ENCODE data around the gene LARGE1.

LARGE1 gene

GRCh38 chr22:33296941-33297340, 623.3 kb downstream of the LARGE1 start:
- TF ChIP-seq, protein P1, sequence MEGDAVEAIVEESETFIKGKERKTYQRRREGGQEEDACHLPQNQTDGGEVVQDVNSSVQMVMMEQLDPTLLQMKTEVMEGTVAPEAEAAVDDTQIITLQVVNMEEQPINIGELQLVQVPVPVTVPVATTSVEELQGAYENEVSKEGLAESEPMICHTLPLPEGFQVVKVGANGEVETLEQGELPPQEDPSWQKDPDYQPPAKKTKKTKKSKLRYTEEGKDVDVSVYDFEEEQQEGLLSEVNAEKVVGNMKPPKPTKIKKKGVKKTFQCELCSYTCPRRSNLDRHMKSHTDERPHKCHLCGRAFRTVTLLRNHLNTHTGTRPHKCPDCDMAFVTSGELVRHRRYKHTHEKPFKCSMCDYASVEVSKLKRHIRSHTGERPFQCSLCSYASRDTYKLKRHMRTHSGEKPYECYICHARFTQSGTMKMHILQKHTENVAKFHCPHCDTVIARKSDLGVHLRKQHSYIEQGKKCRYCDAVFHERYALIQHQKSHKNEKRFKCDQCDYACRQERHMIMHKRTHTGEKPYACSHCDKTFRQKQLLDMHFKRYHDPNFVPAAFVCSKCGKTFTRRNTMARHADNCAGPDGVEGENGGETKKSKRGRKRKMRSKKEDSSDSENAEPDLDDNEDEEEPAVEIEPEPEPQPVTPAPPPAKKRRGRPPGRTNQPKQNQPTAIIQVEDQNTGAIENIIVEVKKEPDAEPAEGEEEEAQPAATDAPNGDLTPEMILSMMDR (conservative IDR thresholded peaks at IDR 0.05; ENCODE audit: low read length), result no peak
- Histone ChIP-seq H4K20me1 (ENCODE audit: insufficient read depth, low read length, poor library complexity, severe bottlenecking) (no peaks in the 10 kb centered on the region), H3K4me3 (ENCODE audit: low read length, poor library complexity, severe bottlenecking) (no peak overlapping the region), H3K79me2 (ENCODE audit: insufficient read depth, low read length) (no peaks in the 10 kb centered on the region), H3K9me2 (replicated peaks; ENCODE audit: low read depth, low read length) (no peaks in the 10 kb centered on the region), H3K36me3 (ENCODE audit: insufficient read depth, low read length) (no peaks in the 10 kb centered on the region), H3F3A (ENCODE audit: low read depth) (no peaks in the 10 kb centered on the region), H3K27me3 (ENCODE audit: insufficient read depth, low read length, poor library complexity, severe bottlenecking) (no peaks in the 10 kb centered on the region), H2AFZ (ENCODE audit: low read length) (no peak overlapping the region), H3K4me2 (ENCODE audit: low read depth, low read length, poor library complexity, severe bottlenecking) (no peak overlapping the region), H3K9me3 (ENCODE audit: insufficient read depth, low read depth, low read length) (no peaks in the 10 kb centered on the region; the same call in 1 of the 2 replicates), H3K4me1 (ENCODE audit: insufficient read depth, low read length, poor library complexity, severe bottlenecking) (no peaks in the 10 kb centered on the region), H3K9ac (ENCODE audit: low read depth, low read length, poor library complexity, severe bottlenecking) (no peak overlapping the region)

- H3K9me3 ChIP-seq (ENCODE audit: insufficient read depth, low read depth, low read length), result no peaks in the 10 kb centered on the region; the same call in 1 of the 2 replicates
- H3K4me3 ChIP-seq (ENCODE audit: low read length, poor library complexity, severe bottlenecking), result no peak overlapping the region
- no peaks in the 10 kb centered on the region for H3K27me3 ChIP-seq (ENCODE audit: insufficient read depth, low read length, poor library complexity, severe bottlenecking)
- H2AFZ ChIP-seq (ENCODE audit: low read length), result no peak overlapping the region
- no peaks in the 10 kb centered on the region for H3K79me2 ChIP-seq (ENCODE audit: insufficient read depth, low read length)
- H3K4me1 ChIP-seq (ENCODE audit: insufficient read depth, low read length, poor library complexity, severe bottlenecking), result no peaks in the 10 kb centered on the region
- H3K36me3 ChIP-seq (ENCODE audit: insufficient read depth, low read length), result no peaks in the 10 kb centered on the region
- no peak overlapping the region for H3K9ac ChIP-seq (ENCODE audit: low read depth, low read length, poor library complexity, severe bottlenecking)
- no peak overlapping the region for H3K4me2 ChIP-seq (ENCODE audit: low read depth, low read length, poor library complexity, severe bottlenecking)
- no peaks in the 10 kb centered on the region for H3F3A ChIP-seq (ENCODE audit: low read depth)
- TF ChIP-seq, protein P1 (conservative IDR thresholded peaks at IDR 0.05; ENCODE audit: low read length), result no peak
- no peak for TF ChIP-seq EZH2phosphoT487 (IDR thresholded peaks at IDR 0.05; ENCODE audit: borderline replicate concordance)
- H4K20me1 ChIP-seq (ENCODE audit: insufficient read depth, low read length, poor library complexity, severe bottlenecking), result no peaks in the 10 kb centered on the region
- H3K9me2 ChIP-seq (replicated peaks; ENCODE audit: low read depth, low read length), result no peaks in the 10 kb centered on the region
These were observed 632.2 kb downstream of the LARGE1 start for GRCh38 chr22:33288078-33288477.

DNA sequence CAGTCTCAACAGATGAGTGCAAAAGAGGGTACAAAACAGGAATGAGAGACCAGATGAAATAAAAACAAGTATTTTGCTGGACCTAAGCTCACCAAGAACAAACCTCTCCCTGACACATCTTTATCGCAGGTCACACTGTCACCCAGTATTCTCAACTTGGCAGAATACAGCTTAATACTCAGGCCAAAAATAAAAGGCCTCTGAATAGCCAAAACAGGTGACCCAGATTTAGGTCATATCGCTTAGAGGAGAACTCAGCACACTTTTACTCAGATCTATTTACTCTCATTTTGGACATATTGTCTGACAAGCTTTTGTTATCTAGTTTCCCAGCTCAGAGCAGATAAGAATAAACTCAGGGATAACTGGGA, 645.2 kb downstream of the LARGE1 start:
- no peaks in the 10 kb centered on the region for H3K79me2 ChIP-seq (ENCODE audit: insufficient read depth, low read length)

More for the DNA sequence above, 645.2 kb downstream of the LARGE1 start:
- H2AFZ ChIP-seq (ENCODE audit: low read length), result no peak overlapping the region
- no peaks in the 10 kb centered on the region for H3F3A ChIP-seq (ENCODE audit: low read depth)
- no peaks in the 10 kb centered on the region for H4K20me1 ChIP-seq (ENCODE audit: insufficient read depth, low read length, poor library complexity, severe bottlenecking)
- TF ChIP-seq EZH2phosphoT487 (IDR thresholded peaks at IDR 0.05; ENCODE audit: borderline replicate concordance), result no peak
- TF ChIP-seq, protein P1 (conservative IDR thresholded peaks at IDR 0.05; ENCODE audit: low read length), result no peak
- H3K4me2 ChIP-seq (ENCODE audit: low read depth, low read length, poor library complexity, severe bottlenecking), result no peak overlapping the region
- H3K4me3 ChIP-seq (ENCODE audit: low read length, poor library complexity, severe bottlenecking), result no peak overlapping the region
- H3K4me1 ChIP-seq (ENCODE audit: insufficient read depth, low read length, poor library complexity, severe bottlenecking), result no peaks in the 10 kb centered on the region
- no peak overlapping the region for H3K9ac ChIP-seq (ENCODE audit: low read depth, low read length, poor library complexity, severe bottlenecking)
- no peaks in the 10 kb centered on the region for H3K9me2 ChIP-seq (replicated peaks; ENCODE audit: low read depth, low read length)
- H3K9me3 ChIP-seq (ENCODE audit: insufficient read depth, low read depth, low read length), result peaks cover 5% of the 10 kb centered on the region; the same call in 1 of the 2 replicates
- no peaks in the 10 kb centered on the region for H3K27me3 ChIP-seq (ENCODE audit: insufficient read depth, low read length, poor library complexity, severe bottlenecking)
- no peaks in the 10 kb centered on the region for H3K36me3 ChIP-seq (ENCODE audit: insufficient read depth, low read length)
